Effector memory CD4-positive, alpha-beta T cell (primary cell): Measurements from ENCODE around the gene MS4A2.
"Not testable (repeated sequence)": the region's sequence is repeated elsewhere in the genome, so short reads cannot be mapped to it uniquely, and the experiment has no call there.

Source experiments
- DNase-seq, 3 donors: peaks; one replicate each; pipeline ENCODE4 v3.0.0-alpha.2; 2020
- H3K27ac ChIP-seq: 2 replicates; pipeline ENCODE4 v1.7.0; 2013; ENCODE audit warnings: mild to moderate bottlenecking, low read length, moderate library complexity; ENCODE audit not compliant: insufficient read depth, poor library complexity, severe bottlenecking
- H3K27me3 ChIP-seq: replicated peaks from 2 replicates; pipeline ENCODE4 v1.7.0; 2013; ENCODE audit warnings: mild to moderate bottlenecking, low read length; ENCODE audit not compliant: insufficient read depth, control insufficient read depth, poor library complexity, severe bottlenecking
- H3K36me3 ChIP-seq: 2 replicates; pipeline ENCODE4 v1.7.0; 2013; ENCODE audit warnings: mild to moderate bottlenecking, low read length, moderate library complexity; ENCODE audit not compliant: control insufficient read depth, insufficient read depth
- H3K4me1 ChIP-seq: 2 replicates; pipeline ENCODE4 v1.7.0; 2013; ENCODE audit warnings: low read length, mild to moderate bottlenecking; ENCODE audit not compliant: control insufficient read depth, insufficient read depth, poor library complexity, severe bottlenecking
- H3K4me3 ChIP-seq: 2 replicates; pipeline ENCODE4 v1.7.0; 2013; ENCODE audit warnings: low read length, low read depth, mild to moderate bottlenecking; ENCODE audit not compliant: insufficient read depth, poor library complexity, severe bottlenecking
- H3K9me3 ChIP-seq: 2 replicates; pipeline ENCODE4 v1.7.0; 2013; ENCODE audit warnings: mild to moderate bottlenecking, low read length, moderate library complexity; ENCODE audit not compliant: control insufficient read depth

MS4A2 gene

DNA sequence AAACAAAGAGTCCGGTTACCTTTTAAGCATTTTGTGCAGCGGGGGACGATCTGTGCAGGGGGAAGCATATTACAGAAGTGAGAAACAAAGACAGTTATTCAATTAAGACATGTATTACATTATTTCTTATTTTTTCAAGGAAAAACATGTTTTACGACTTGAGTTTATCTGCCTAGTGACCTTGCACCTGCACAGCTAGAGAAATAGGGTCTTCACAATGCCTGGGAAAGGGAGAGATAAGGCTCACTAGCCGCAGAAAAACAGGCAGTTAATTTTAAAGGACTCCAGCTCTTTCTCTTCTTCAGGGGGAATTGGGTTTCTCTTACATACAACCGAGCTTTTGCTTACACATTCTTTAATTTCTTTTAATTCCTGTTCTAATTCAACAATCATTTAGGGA is 16.8 kb upstream of the MS4A2 start:
- H3K27me3 ChIP-seq, H3K36me3 ChIP-seq, H3K27ac ChIP-seq, H3K4me3 ChIP-seq, DNase-seq, H3K9me3 ChIP-seq, H3K4me1 ChIP-seq: not testable (repeated sequence)

DNA sequence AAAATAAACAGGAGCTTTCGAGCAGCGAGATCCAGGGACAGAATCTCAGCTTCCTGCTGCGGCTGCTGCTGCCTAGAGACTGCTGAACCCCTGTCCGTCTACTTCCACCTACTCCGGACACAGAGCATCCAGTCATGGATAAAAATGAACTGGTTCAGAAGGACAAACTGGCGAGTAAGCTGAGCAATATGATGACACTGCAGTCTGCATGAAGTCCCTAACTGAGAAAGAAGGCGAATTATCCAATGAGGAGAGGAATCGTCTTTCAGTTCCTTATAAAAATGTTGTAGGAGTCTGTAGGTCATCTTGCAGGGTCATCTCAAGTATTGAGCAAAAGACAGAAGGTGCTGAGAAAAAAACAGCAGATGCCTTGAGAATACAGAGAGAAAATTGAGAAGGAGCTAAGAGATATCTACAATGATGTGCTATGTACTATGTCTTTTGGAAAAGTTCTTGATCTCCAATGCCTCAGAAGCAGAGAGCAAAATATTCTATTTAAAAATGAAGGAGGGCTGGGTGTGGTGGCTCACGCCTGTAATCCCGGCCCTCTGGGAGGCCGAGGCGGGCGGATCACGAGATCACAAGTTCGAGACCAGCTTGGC is 11.1 kb upstream of the MS4A2 start:
- Histone ChIP-seq H3K4me1 (no peaks in the 10 kb centered on the region), H3K4me3 (no peak overlapping the region), H3K27me3 (no peaks in the 10 kb centered on the region), H3K27ac (no peak overlapping the region), H3K36me3 (no peaks in the 10 kb centered on the region), H3K9me3 (no peaks in the 10 kb centered on the region)
- no peak for DNase-seq

DNA sequence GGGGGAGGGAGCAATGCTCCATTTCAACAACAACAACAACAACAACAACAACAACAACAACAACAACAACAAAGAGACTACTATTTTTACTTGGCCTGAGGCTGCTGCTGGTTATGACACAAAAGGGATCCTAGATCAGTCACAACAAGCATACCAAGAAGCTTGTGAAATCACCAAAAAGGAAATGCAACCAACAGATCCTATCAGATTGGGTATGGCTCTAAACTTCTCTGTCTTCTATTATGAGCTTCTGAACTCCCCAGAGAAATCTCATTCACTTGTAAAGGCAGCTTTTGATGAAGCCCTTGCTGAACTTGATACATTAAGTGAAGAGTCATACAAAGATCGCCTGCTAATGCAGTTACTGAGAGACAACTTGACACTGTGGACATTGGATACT is 10.5 kb upstream of the MS4A2 start:
- DNase-seq, result no peak
- Histone ChIP-seq H3K27me3 (no peaks in the 10 kb centered on the region), H3K4me3 (no peak overlapping the region)

DNA sequence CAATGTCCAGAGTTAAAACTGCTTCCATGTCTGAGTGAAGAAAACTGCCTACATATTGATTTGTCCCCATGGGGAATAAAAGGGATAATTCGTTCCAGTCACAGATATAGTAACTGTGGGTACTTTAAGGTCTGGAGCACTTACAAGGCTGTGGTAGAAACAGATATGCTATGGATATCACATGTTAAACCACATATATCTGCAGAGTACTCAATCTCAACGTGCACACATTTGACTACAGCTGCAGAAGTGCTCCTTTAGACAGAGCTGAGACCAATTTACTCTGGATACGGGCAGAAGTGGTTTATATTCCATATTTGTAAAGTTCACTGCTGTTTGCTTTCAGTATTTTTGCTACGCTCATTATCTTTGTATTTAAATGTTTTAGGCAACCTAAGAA is 9.7 kb upstream of the MS4A2 start:
- no peak overlapping the region for H3K4me3 ChIP-seq
- H3K4me1 ChIP-seq, result no peaks in the 10 kb centered on the region
- H3K9me3 ChIP-seq, result no peaks in the 10 kb centered on the region
- no peak overlapping the region for H3K27ac ChIP-seq
- H3K27me3 ChIP-seq, result no peaks in the 10 kb centered on the region
- no peaks in the 10 kb centered on the region for H3K36me3 ChIP-seq
- no peak for DNase-seq

More for the DNA sequence above, 10.5 kb upstream of the MS4A2 start:
- Histone ChIP-seq H3K36me3 (no peaks in the 10 kb centered on the region), H3K27ac (no peak overlapping the region), H3K4me1 (no peaks in the 10 kb centered on the region), H3K9me3 (no peaks in the 10 kb centered on the region)

DNA sequence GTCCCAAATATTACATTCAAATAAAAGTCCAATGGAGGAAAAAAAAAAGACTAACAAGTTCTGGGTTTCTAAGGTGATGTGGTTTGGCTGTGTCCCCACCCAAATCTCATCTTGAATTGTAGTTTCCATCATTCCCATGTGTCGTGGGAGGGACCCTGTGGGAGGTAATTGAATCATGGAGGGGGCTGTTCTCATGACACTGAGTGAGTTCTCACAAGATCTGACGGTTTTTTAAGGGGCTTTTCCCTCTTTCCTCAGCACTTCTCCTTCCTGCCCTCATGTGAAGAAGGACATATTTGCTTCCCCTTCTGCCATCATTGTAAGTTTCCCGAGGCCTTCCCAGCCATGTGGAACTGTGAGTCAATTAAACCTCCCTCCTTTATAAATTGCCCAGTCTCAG is 7.9 kb upstream of the MS4A2 start:
- Histone ChIP-seq H3K4me1 (no peaks in the 10 kb centered on the region), H3K27me3 (no peaks in the 10 kb centered on the region), H3K27ac (no peak overlapping the region), H3K36me3 (no peaks in the 10 kb centered on the region), H3K4me3 (no peak overlapping the region), H3K9me3 (no peaks in the 10 kb centered on the region)
- no peak for DNase-seq

DNA sequence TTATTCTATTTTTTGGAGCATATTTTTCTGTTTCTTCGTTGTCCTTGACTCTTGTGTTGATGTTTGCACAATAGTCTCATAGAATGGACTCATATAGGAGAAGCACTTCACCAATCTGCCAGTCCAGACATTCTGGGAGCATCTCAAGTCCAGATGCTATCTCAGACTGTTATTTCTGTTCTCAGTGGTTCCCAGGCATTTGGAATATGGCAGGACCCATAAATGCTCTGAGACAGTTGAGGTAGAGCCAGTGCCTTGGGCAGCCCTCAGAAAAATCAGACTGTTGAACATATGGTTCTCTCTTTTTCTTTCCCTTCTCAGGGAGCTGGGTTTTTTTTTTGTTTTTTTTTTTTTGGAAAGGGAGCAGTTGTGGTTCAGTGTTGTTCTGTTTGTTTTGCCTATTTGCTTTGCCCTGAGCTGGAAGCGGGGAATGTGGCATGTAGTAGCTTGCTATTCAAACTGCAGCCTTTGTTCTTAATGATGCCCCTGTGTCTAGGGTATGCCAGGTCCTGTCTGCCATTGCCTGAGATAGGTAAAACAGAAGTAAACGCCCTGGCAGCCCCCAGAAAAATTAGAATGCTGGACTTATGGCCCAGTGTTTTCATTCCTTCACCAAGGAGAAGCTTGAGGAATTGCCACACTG is 3.7 kb upstream of the MS4A2 start:
- no peaks in the 10 kb centered on the region for H3K36me3 ChIP-seq
- no peak for DNase-seq
- no peak overlapping the region for H3K27ac ChIP-seq
- H3K4me3 ChIP-seq, result no peak overlapping the region
- no peaks in the 10 kb centered on the region for H3K27me3 ChIP-seq
- H3K4me1 ChIP-seq, result no peaks in the 10 kb centered on the region
- H3K9me3 ChIP-seq, result no peaks in the 10 kb centered on the region

DNA sequence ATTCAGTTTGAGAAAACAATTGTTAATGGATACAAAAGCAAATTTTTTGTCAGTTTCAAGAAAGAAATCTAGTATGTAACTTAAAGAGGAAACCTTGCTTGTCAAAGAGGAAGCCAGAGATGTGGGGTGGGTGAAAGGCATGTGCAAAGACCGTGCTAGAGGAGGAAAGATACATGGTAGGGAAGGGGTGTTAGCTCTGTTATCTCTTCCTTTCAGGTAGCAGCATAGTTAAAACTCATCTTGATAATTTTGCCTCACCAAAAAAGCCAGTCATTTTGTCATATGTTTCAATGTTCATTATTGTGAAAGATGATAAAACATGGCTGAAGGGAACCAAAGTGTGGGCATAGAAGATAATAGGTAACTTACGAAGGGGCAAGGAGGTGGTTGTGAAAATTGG is 2.6 kb upstream of the MS4A2 start:
- DNase-seq, result no peak
- no peak overlapping the region for H3K27ac ChIP-seq
- H3K27me3 ChIP-seq, result no peaks in the 10 kb centered on the region
- no peaks in the 10 kb centered on the region for H3K9me3 ChIP-seq
- no peak overlapping the region for H3K4me3 ChIP-seq
- H3K36me3 ChIP-seq, result no peaks in the 10 kb centered on the region
- no peaks in the 10 kb centered on the region for H3K4me1 ChIP-seq

DNA sequence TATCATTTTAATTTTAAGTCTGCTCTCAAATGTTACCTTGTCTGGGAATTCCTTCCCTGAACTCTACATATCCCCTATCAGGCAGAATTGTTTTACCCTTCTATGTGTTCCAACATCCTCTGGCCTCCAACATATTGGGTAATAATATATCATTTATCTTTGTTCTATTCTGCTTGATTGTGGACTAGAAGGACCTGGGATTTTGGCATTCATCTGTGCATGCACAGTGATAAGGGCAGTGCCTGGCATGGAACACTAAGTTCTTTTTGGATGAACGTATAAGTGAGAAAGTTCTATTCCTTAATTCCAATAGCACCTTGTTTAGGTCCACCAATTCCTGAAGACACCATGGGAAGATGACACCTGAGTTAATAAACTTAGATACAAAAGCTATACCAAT is 1.2 kb upstream of the MS4A2 start:
- no peaks in the 10 kb centered on the region for H3K36me3 ChIP-seq
- no peak for DNase-seq
- H3K4me3 ChIP-seq, result no peak overlapping the region
- no peaks in the 10 kb centered on the region for H3K4me1 ChIP-seq
- H3K27me3 ChIP-seq, result no peaks in the 10 kb centered on the region
- H3K9me3 ChIP-seq, result no peaks in the 10 kb centered on the region
- H3K27ac ChIP-seq, result no peak overlapping the region

- Histone ChIP-seq H3K27me3 (no peaks in the 10 kb centered on the region), H3K9me3 (no peaks in the 10 kb centered on the region), H3K4me1 (no peaks in the 10 kb centered on the region), H3K36me3 (no peaks in the 10 kb centered on the region), H3K27ac (no peak overlapping the region), H3K4me3 (no peak overlapping the region)
- no peak for DNase-seq
Observed at GRCh38 chr11:60095477-60096120, 7.1 kb downstream of the MS4A2 start.

DNA sequence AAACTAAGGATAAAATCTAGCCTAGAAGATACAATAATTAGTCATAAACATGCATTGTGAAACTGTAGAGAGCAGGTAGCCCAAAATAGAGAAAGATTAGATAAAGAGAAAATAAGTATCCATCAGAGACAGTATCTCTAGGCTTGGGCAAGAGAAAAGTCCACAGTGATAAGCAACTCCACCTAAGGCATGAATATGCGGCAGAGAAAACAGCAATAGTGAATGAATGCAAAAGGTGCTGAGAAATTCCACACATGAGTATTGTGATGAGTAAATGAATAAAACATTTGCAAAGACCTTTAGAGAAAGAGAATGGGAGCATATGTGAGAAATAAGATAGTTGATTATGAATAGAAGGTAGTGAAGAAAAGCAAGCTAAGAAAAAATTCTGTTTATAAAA is 8.7 kb downstream of the MS4A2 start:
- no peaks in the 10 kb centered on the region for H3K36me3 ChIP-seq

More for the DNA sequence above, 8.7 kb downstream of the MS4A2 start:
- DNase-seq, result no peak
- H3K9me3 ChIP-seq, result no peaks in the 10 kb centered on the region
- H3K4me1 ChIP-seq, result no peaks in the 10 kb centered on the region
- no peak overlapping the region for H3K4me3 ChIP-seq
- H3K27ac ChIP-seq, result no peak overlapping the region
- no peaks in the 10 kb centered on the region for H3K27me3 ChIP-seq
